Activated T-cell treated with anti-CD3 and anti-CD28 coated beads, Interleukin-2, amount 50 U/mL, for 24 hours (primary cell): Measurements from ENCODE around the gene TCEANC2.
"Not testable (repeated sequence)": the region's sequence is repeated elsewhere in the genome, so short reads cannot be mapped to it uniquely, and the experiment has no call there.

ENCODE experiments used
- DNase-seq: peaks from one replicate; pipeline ENCODE4 v3.0.0-alpha.2; 2020
- H3K27ac Mint-ChIP-seq: 2 replicates; pipeline ENCODE4 v1.8.0; 2020; ENCODE audit warnings: mild to moderate bottlenecking, mixed read lengths
- H3K27me3 Mint-ChIP-seq: 2 replicates; pipeline ENCODE4 v1.8.0; 2020; ENCODE audit warnings: mixed read lengths
- H3K36me3 Mint-ChIP-seq: 2 replicates; pipeline ENCODE4 v1.8.0; 2020; ENCODE audit warnings: low read depth, mixed read lengths
- H3K4me1 Mint-ChIP-seq: 2 replicates; pipeline ENCODE4 v1.8.0; 2020; ENCODE audit warnings: low read depth, mixed read lengths
- H3K4me3 Mint-ChIP-seq: 2 replicates; pipeline ENCODE4 v1.8.0; 2020; ENCODE audit warnings: mild to moderate bottlenecking, moderate library complexity, mixed read lengths
- H3K9me3 Mint-ChIP-seq: 2 replicates; pipeline ENCODE4 v1.8.0; 2020; ENCODE audit warnings: mixed read lengths

Gene TCEANC2

GRCh38 chr1:54016343-54017282 is 36.8 kb upstream of the TCEANC2 start:
- Mint-ChIP-seq H3K36me3 (no peaks in the 10 kb centered on the region), H3K27me3 (no peaks in the 10 kb centered on the region), H3K27ac (no peak overlapping the region), H3K4me3 (no peak overlapping the region), H3K4me1 (no peaks in the 10 kb centered on the region), H3K9me3 (no peaks in the 10 kb centered on the region)
- DNase-seq, result no peak

- DNase-seq, result no peak
- Mint-ChIP-seq H3K27me3 (no peaks in the 10 kb centered on the region), H3K27ac (no peak within 1 kb of the TSS), H3K4me3 (no peak within 1 kb of the TSS), H3K4me1 (no peaks in the 10 kb centered on the region), H3K36me3 (no peaks in the 10 kb centered on the region), H3K9me3 (no peaks in the 10 kb centered on the region)
Measured at GRCh38 chr1:54017979-54018378, 35.4 kb upstream of the TCEANC2 start, which contains the start of gene LDLRAD1. TSS of gene LDLRAD1 (minus strand) at chr1:54018186. CDS start at chr1:54018112, 74 bp downstream.

GRCh38 chr1:54018635-54019034 is 34.8 kb upstream of the TCEANC2 start:
- Mint-ChIP-seq H3K4me1 (no peaks in the 10 kb centered on the region), H3K27me3 (no peaks in the 10 kb centered on the region), H3K4me3 (no peak overlapping the region), H3K27ac (no peak overlapping the region), H3K9me3 (no peaks in the 10 kb centered on the region), H3K36me3 (no peaks in the 10 kb centered on the region)
- DNase-seq, result no peak

GRCh38 chr1:54019562-54020176 is 33.7 kb upstream of the TCEANC2 start:
- not testable (repeated sequence) for DNase-seq, H3K4me1 Mint-ChIP-seq, H3K4me3 Mint-ChIP-seq, H3K27ac Mint-ChIP-seq, H3K36me3 Mint-ChIP-seq, H3K9me3 Mint-ChIP-seq, H3K27me3 Mint-ChIP-seq

GRCh38 chr1:54024358-54024757 is 29.1 kb upstream of the TCEANC2 start:
- no peak for DNase-seq
- H3K9me3 Mint-ChIP-seq, result no peaks in the 10 kb centered on the region
- H3K27ac Mint-ChIP-seq, result no peak overlapping the region
- no peak overlapping the region for H3K4me3 Mint-ChIP-seq
- H3K4me1 Mint-ChIP-seq, result no peaks in the 10 kb centered on the region
- H3K36me3 Mint-ChIP-seq, result peaks cover 3% of the 10 kb centered on the region
- no peaks in the 10 kb centered on the region for H3K27me3 Mint-ChIP-seq

DNA sequence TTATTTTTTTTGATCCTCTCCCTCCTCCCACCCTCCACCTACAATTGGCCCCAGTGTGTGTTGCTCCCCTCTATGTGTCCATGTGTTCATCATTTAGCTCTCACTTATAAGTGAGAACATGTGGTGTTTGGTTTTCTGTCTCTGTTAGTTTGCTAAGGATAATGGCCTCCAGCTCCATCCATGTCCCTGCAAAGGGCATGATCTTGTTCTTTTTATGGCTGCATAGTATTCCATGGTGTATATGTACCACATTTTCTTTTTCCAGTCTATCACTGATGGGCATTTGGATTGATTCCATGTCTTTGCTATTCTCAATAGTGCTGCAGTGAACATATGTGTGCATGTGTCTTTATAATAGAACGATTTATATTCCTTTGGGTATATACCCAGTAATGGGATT is 28.6 kb upstream of the TCEANC2 start:
- not testable (repeated sequence) for H3K27ac Mint-ChIP-seq, H3K36me3 Mint-ChIP-seq

GRCh38 chr1:54027848-54028247 is 25.6 kb upstream of the TCEANC2 start:
- no peaks in the 10 kb centered on the region for H3K27me3 Mint-ChIP-seq
- H3K4me3 Mint-ChIP-seq, result no peak overlapping the region
- H3K27ac Mint-ChIP-seq, result no peak overlapping the region
- H3K4me1 Mint-ChIP-seq, result no peaks in the 10 kb centered on the region
- peaks cover 33% of the 10 kb centered on the region for H3K36me3 Mint-ChIP-seq
- no peaks in the 10 kb centered on the region for H3K9me3 Mint-ChIP-seq
- DNase-seq, result no peak

More for the DNA sequence above, 28.6 kb upstream of the TCEANC2 start:
- DNase-seq, H3K4me1 Mint-ChIP-seq, H3K9me3 Mint-ChIP-seq, H3K4me3 Mint-ChIP-seq, H3K27me3 Mint-ChIP-seq: not testable (repeated sequence)

- H3K4me1 Mint-ChIP-seq, result no peaks in the 10 kb centered on the region
- no peaks in the 10 kb centered on the region for H3K27me3 Mint-ChIP-seq
- H3K9me3 Mint-ChIP-seq, result no peaks in the 10 kb centered on the region
- no peak overlapping the region for H3K27ac Mint-ChIP-seq
- no peak for DNase-seq
- H3K4me3 Mint-ChIP-seq, result no peak overlapping the region
- H3K36me3 Mint-ChIP-seq, result peaks cover 36% of the 10 kb centered on the region
Measured at GRCh38 chr1:54028306-54029251, 24.8 kb upstream of the TCEANC2 start.

- Mint-ChIP-seq H3K9me3 (no peaks in the 10 kb centered on the region), H3K27me3 (no peaks in the 10 kb centered on the region), H3K4me1 (no peaks in the 10 kb centered on the region), H3K36me3 (peaks cover 84% of the 10 kb centered on the region), H3K27ac (peak overlapping the region; percentile 12), H3K4me3 (no peak overlapping the region)
- no peak for DNase-seq
Measured at GRCh38 chr1:54037476-54037875, 15.9 kb upstream of the TCEANC2 start.

- Mint-ChIP-seq H3K36me3 (peaks cover 80% of the 10 kb centered on the region), H3K4me3 (no peak overlapping the region), H3K27ac (peak overlapping the region; percentile 67), H3K9me3 (no peaks in the 10 kb centered on the region), H3K27me3 (no peaks in the 10 kb centered on the region), H3K4me1 (peaks cover 19% of the 10 kb centered on the region)
- DNase-seq, result no peak
Measured at GRCh38 chr1:54041806-54042205, 11.6 kb upstream of the TCEANC2 start.

- DNase-seq, result no peak
- Mint-ChIP-seq H3K36me3 (peaks cover 53% of the 10 kb centered on the region), H3K27ac (peak overlapping the region; percentile 68), H3K4me1 (peaks cover 48% of the 10 kb centered on the region), H3K9me3 (no peaks in the 10 kb centered on the region), H3K4me3 (no peak overlapping the region), H3K27me3 (no peaks in the 10 kb centered on the region)
Measured at GRCh38 chr1:54045496-54045895, 7.9 kb upstream of the TCEANC2 start.

DNA sequence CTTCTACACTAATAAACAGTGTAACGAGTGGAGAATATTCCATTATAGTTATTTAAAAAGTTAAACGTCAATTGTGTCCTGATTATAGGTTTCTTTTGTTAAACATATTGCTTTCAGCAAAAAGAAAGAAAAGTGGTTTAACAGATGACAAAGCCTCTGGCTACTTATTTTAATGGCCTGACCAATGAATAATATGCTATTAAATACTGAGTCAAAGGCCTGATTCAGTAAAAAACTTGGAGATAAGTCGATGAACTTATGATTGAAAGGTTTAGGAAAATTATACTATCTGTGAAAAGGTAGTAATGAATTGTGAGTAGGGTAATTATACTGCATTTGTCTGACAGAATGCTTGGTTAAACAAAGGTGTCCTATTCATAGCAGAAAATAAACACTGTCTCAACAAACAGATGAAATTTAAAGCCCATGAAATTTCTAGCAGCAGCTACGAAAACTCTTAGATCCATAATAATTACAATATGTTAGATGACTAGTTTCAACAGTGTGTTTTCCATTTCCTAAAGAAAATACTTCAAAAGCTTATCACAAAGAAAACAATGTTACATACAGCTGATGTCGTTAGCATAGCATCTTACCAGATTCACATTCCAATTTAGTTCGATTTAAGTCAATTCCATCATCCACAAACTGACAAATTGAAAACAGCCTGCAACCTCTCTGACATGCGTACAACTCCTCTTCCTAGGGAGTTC is 6.6 kb upstream of the TCEANC2 start:
- Mint-ChIP-seq H3K27ac (peak overlapping the region; percentile 69), H3K27me3 (no peaks in the 10 kb centered on the region), H3K9me3 (no peaks in the 10 kb centered on the region), H3K4me3 (no peak overlapping the region), H3K36me3 (peaks cover 40% of the 10 kb centered on the region), H3K4me1 (peaks cover 51% of the 10 kb centered on the region)
- DNase-seq, result no peak

DNA sequence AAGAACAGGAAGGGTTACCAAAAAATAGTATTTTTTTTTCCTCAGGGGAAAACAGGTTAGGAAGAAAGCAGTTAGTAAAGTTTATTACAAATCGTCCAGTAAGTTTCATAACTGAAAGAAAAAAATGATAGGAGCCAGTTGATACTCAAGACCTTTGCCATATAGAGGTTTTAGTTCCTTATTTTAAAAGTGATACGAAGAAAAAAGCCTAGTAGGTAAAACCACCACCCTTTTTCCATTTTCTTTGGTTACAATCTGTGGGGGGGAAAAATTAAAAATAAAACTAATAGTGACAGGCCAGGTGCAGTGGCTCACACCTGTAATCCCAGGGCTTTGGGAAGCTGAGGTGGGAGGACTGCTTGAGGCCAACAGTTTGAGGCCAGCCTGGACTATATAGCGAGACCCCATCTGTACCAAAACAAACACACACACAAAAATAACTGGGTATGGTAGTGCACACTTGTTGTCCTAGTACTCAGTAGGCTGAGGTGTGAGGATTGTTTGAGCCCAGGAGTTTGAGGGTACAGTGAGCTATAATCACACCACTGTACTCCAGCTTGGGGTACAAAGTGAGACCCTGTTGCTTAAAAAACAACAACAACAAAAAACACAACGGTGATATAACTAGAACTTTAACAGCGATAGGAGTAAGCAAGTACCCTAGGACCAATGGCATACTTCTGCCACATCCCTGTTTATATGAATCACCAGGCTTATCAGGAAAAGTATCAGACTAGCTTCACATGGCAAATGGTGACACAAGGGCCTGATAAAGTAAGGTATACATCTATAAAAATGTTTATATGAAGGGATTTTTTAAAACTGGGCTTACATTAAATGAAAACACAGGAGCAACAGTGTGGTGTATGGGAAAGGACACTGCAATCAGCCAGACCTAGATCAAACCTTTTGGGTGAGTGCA is 5.8 kb upstream of the TCEANC2 start:
- no peak overlapping the region for H3K4me3 Mint-ChIP-seq
- peaks cover 51% of the 10 kb centered on the region for H3K4me1 Mint-ChIP-seq
- peaks cover 32% of the 10 kb centered on the region for H3K36me3 Mint-ChIP-seq
- no peak for DNase-seq
- H3K27ac Mint-ChIP-seq, result peak overlapping the region; percentile 69
- H3K27me3 Mint-ChIP-seq, result no peaks in the 10 kb centered on the region
- no peaks in the 10 kb centered on the region for H3K9me3 Mint-ChIP-seq
